CD14-positive monocyte (primary cell): Measurements from ENCODE around the gene STX3. TPM values are rescaled to one million over a fixed set of nuclear protein-coding genes. Genes with fewer than 3 reads are reported as not detected.
A peak's percentile ranks its signal among the peaks of the same experiment; 100 is the strongest.

Experiments
- DNase-seq, 3 donors: peaks; one replicate each; pipeline ENCODE4 v3.0.0-alpha.2; 2011 to 2022
- H2AFZ ChIP-seq: 2 replicates; pipeline ENCODE4 v1.6.0; 2012; ENCODE audit warnings: mild to moderate bottlenecking, low read depth, low read length, inconsistent platforms; ENCODE audit not compliant: insufficient read depth, poor library complexity, severe bottlenecking
- H3K27ac ChIP-seq, 2 donors: 1 replicate in 1 of 2; 2 replicates in 1 of 2; pipeline ENCODE4 v1.5.1; 2012 to 2013; ENCODE audit warnings: low read length in 2 of 2, control low read depth in 1 of 2, inconsistent platforms in 1 of 2, low read depth in 1 of 2, mild to moderate bottlenecking in 1 of 2
- H3K27me3 ChIP-seq, 2 donors: one replicate each; pipeline versions ENCODE4 v1.6.0 to v1.6.1; 2011 to 2013; ENCODE audit warnings: low read length in 2 of 2; ENCODE audit not compliant: control insufficient read depth in 2 of 2, insufficient read depth in 2 of 2
- H3K36me3 ChIP-seq, 2 donors: replicated peaks in 1 of 2; 1 replicate in 1 of 2; 2 replicates in 1 of 2; pipeline versions ENCODE4 v1.5.1 to v1.6.1; 2012 to 2013; ENCODE audit warnings: low read length in 2 of 2, control low read depth in 1 of 2, inconsistent platforms in 1 of 2, mild to moderate bottlenecking in 1 of 2; ENCODE audit not compliant: insufficient read depth in 2 of 2, control insufficient read depth in 1 of 2
- H3K4me1 ChIP-seq, 2 donors: 1 replicate in 1 of 2; 2 replicates in 1 of 2; pipeline versions ENCODE4 v1.5.1 to v1.6.1; 2012 to 2013; ENCODE audit warnings: low read length in 2 of 2, control low read depth in 1 of 2, inconsistent platforms in 1 of 2, mild to moderate bottlenecking in 1 of 2, moderate library complexity in 1 of 2; ENCODE audit not compliant: insufficient read depth in 2 of 2, control insufficient read depth in 1 of 2
- H3K4me2 ChIP-seq: replicated peaks from 2 replicates; pipeline ENCODE3; 2012; ENCODE audit warnings: low read length, moderate library complexity, mild to moderate bottlenecking; ENCODE audit not compliant: poor library complexity, severe bottlenecking; ENCODE audit errors: extremely low read depth
- H3K4me3 ChIP-seq, 3 experiments: fragments of 200-600 bp in 1 of 3; sonication (generic) in 1 of 3; replicated peaks in 1 of 3; 1 replicate in 2 of 3; 2 replicates in 1 of 3; pipeline ENCODE4 v1.5.1; 2011 to 2013; ENCODE audit warnings: low read length in 3 of 3, mild to moderate bottlenecking in 3 of 3, control low read depth in 2 of 3, low read depth in 2 of 3, inconsistent platforms in 1 of 3, moderate library complexity in 1 of 3
- H3K79me2 ChIP-seq: 2 replicates; pipeline ENCODE4 v1.6.0; 2012; ENCODE audit warnings: mild to moderate bottlenecking, control low read depth, inconsistent platforms, low read length, moderate library complexity; ENCODE audit not compliant: insufficient read depth
- H3K9ac ChIP-seq: 2 replicates; pipeline ENCODE4 v1.6.0; 2017; ENCODE audit warnings: low read length, mild to moderate bottlenecking; ENCODE audit not compliant: insufficient read depth, poor library complexity, severe bottlenecking
- H3K9me3 ChIP-seq, 2 donors: replicated peaks in 1 of 2; 1 replicate in 1 of 2; 2 replicates in 1 of 2; pipeline versions ENCODE4 v1.5.1 to v1.6.1; 2012 to 2013; ENCODE audit warnings: low read length in 2 of 2, control low read depth in 1 of 2; ENCODE audit not compliant: control insufficient read depth in 1 of 2, insufficient read depth in 1 of 2
- H4K20me1 ChIP-seq: 2 replicates; pipeline ENCODE4 v1.6.0; 2012; ENCODE audit warnings: mild to moderate bottlenecking, low read length, control low read depth, moderate library complexity; ENCODE audit not compliant: insufficient read depth
- H3K27ac Mint-ChIP-seq, 7 donors: one replicate each; pipeline ENCODE4 v1.8.0; 2020; ENCODE audit warnings: mild to moderate bottlenecking in 7 of 7, mixed read lengths in 7 of 7, moderate library complexity in 6 of 7, inconsistent platforms in 2 of 7
- H3K27me3 Mint-ChIP-seq, 3 donors: one replicate each; pipeline ENCODE4 v1.8.0; 2021 to 2022; ENCODE audit warnings: low read depth in 3 of 3, mild to moderate bottlenecking in 3 of 3, mixed read lengths in 3 of 3, moderate library complexity in 3 of 3, inconsistent platforms in 1 of 3
- H3K36me3 Mint-ChIP-seq, 2 donors: one replicate each; pipeline ENCODE4 v1.8.0; 2020; ENCODE audit warnings: mixed read lengths in 2 of 2, inconsistent platforms in 1 of 2, mild to moderate bottlenecking in 1 of 2
- H3K4me1 Mint-ChIP-seq: one replicate; pipeline ENCODE4 v1.8.0; 2020; ENCODE audit warnings: mild to moderate bottlenecking, mixed read lengths
- H3K4me3 Mint-ChIP-seq, 2 donors: one replicate each; pipeline ENCODE4 v1.8.0; 2020; ENCODE audit warnings: mild to moderate bottlenecking in 2 of 2, mixed read lengths in 2 of 2, moderate library complexity in 1 of 2
- H3K9me3 Mint-ChIP-seq, 7 donors: one replicate each; pipeline ENCODE4 v1.8.0; 2020 to 2022; ENCODE audit warnings: mixed read lengths in 7 of 7, mild to moderate bottlenecking in 6 of 7, moderate library complexity in 6 of 7, inconsistent platforms in 2 of 7
- CTCF ChIP-seq: fragments of 200-600 bp; IDR thresholded peaks from one replicate; pipeline ENCODE4 v1.8.0; 2022; ENCODE audit warnings: antibody characterized with exemption, mild to moderate bottlenecking
- WGBS: methylation state at CpG from one replicate; pipeline ENCODE4 v1.1.5; 2013; ENCODE audit warnings: missing lambda C conversion rate; ENCODE audit not compliant: insufficient coverage; 5-methylcytosine and 5-hydroxymethylcytosine counted together
- intact Hi-C, 2 donors: fragments of 100-400 bp; cut with micrococcal nuclease; formaldehyde crosslinking; loops; one replicate each; pipeline versions ENCODE4 v1.15.0 to v1.15.1; 2023
- polyA plus RNA-seq, 3 donors: library from polyadenylated mRNA; depleted of rRNA in 1 of 3; unstranded in 2 of 3; stranded (reverse) in 1 of 3; fragments of 300-500 nt in 2 of 3; fragments of >200 nt in 1 of 3; fragmentation: Illumina TruSeq in 2 of 3; gene quantifications; 1 replicate in 2 of 3; 2 replicates in 1 of 3; pipeline ENCODE4 v1.2.3, GENCODE V29; 2012 to 2021

STX3 gene
- polyA plus RNA-seq, 3 donors: 22.4 to 50.9 (median 25.4) TPM

GRCh38 chr11:59800390-59801025 lies 45.3 kb downstream of the STX3 start:
- Histone ChIP-seq H2AFZ (no peak overlapping the region), H3K27me3 (no peaks in the 10 kb centered on the region), H4K20me1 (peaks cover 8% of the 10 kb centered on the region), H3K4me2 (no peak overlapping the region), H3K27ac (no peak overlapping the region), H3K9ac (no peak overlapping the region), H3K36me3 (peaks cover 73 to 93% of the 10 kb centered on the region in 2 donors), H3K79me2 (no peaks in the 10 kb centered on the region), H3K4me3 (no peak overlapping the region), H3K4me1 (no peaks in the 10 kb centered on the region), H3K9me3 (no peaks in the 10 kb centered on the region)
- DNase-seq: no peak
- intact Hi-C loops: no loop called here
- no peaks in the 10 kb centered on the region for H3K4me1 Mint-ChIP-seq
- no peak overlapping the region for H3K4me3 Mint-ChIP-seq
- peaks cover 72 to 91% of the 10 kb centered on the region in 2 donors for H3K36me3 Mint-ChIP-seq
- 98% methylated on average over 4 of the region's 7 CpGs for WGBS
- peak overlapping the region in 4 of 7 donors; percentile 5 to 73 (median 33) for H3K27ac Mint-ChIP-seq
- peaks cover 0 to 2% (median 0%) of the 10 kb centered on the region in 7 donors for H3K9me3 Mint-ChIP-seq
- TF ChIP-seq CTCF: no peak
- H3K27me3 Mint-ChIP-seq: peaks cover 0 to 1% (median 0%) of the 10 kb centered on the region in 3 donors

GRCh38 chr11:59801160-59801706 lies 46.1 kb downstream of the STX3 start:
- Mint-ChIP-seq H3K27me3 (peaks cover 0 to 1% (median 0%) of the 10 kb centered on the region in 3 donors), H3K36me3 (peaks cover 69 to 89% of the 10 kb centered on the region in 2 donors), H3K27ac (no peak overlapping the region), H3K4me1 (no peaks in the 10 kb centered on the region), H3K9me3 (peaks cover 0 to 2% (median 0%) of the 10 kb centered on the region in 7 donors), H3K4me3 (no peak overlapping the region)
- Histone ChIP-seq H3K9ac (no peak overlapping the region), H4K20me1 (peaks cover 8% of the 10 kb centered on the region), H3K4me1 (no peaks in the 10 kb centered on the region), H3K4me2 (no peak overlapping the region), H2AFZ (no peak overlapping the region), H3K79me2 (no peaks in the 10 kb centered on the region), H3K4me3 (no peak overlapping the region), H3K27ac (no peak overlapping the region), H3K27me3 (no peaks in the 10 kb centered on the region), H3K36me3 (peaks cover 73 to 93% of the 10 kb centered on the region in 2 donors), H3K9me3 (no peaks in the 10 kb centered on the region)
- no peak for TF ChIP-seq CTCF
- no peak for DNase-seq
- 100% methylated on average over 2 of the region's 2 CpGs for WGBS
- intact Hi-C loops: no loop called here
